EH (cell line): ENCODE results near the gene COL13A1.

Source experiments
- DNase-seq: peaks from one replicate; pipeline ENCODE4 v3.0.0-alpha.2; 2015; ENCODE audit warnings: low read depth

COL13A1 gene

DNA sequence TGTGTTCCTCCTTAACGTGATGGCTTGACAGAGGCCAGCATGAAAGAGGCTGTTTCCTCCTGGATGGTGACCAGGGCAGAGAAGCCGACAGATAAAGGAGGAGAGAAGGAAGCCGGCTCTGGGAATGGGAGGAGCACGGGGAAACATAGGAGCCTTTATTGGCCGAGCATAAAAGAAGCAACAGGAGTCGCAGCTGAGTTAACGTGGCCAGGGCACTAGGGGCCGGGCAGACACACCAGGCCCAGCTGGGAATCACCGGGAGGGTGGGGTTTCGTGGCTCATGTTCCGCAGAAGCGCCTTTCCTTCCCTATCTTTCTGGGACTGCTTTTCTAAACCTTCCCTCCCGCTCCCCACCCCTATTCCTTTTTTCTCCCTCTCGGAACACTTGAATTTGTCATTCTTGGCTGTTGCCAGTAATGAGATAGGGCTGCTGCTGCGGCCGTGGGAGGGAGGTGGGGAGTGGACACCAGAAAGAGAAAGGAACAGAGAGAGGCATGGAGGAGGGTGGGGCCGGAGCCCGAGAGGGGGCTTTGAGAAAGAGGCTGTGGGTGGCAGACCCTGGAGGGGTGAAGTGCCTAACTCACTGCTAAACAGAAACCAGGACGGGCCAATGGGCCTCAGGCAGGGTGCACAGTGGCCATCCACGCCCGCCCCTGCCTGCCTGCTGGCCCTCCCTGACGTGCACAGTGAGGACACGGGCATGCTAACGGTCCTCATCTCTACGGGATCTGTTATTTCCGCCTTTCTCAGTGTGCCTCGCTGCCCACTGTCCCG is 65.2 kb downstream of the COL13A1 start:
- peak; percentile 90 for DNase-seq

- no peak for DNase-seq
Measured at GRCh38 chr10:69867699-69868558, 66.2 kb downstream of the COL13A1 start.

GRCh38 chr10:69868821-69869220 is 67.1 kb downstream of the COL13A1 start:
- DNase-seq = no peak

GRCh38 chr10:69869291-69869961 is 67.7 kb downstream of the COL13A1 start:
- peak; percentile 69 for DNase-seq

GRCh38 chr10:69870591-69870990 is 68.9 kb downstream of the COL13A1 start:
- DNase-seq = no peak

DNA sequence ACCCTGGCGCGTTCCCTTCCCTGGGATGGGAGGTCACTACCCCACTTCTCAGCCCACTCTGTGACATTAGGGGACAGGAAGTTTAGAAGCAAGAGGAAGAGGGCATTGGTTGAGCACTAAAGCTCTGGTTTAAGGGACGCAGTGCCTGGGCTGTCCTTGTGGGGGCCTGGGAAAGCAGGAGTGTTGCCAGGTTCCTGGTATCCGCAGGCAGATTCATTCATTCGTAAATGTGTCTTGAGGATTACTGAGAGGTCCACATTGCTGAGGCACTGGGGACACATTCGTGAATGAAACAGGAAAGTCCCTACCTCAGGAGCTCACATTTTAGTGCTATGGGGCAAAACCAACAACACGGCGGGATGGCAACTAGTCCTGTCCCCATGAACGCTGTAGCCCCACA is 69.4 kb downstream of the COL13A1 start:
- DNase-seq = no peak

DNA sequence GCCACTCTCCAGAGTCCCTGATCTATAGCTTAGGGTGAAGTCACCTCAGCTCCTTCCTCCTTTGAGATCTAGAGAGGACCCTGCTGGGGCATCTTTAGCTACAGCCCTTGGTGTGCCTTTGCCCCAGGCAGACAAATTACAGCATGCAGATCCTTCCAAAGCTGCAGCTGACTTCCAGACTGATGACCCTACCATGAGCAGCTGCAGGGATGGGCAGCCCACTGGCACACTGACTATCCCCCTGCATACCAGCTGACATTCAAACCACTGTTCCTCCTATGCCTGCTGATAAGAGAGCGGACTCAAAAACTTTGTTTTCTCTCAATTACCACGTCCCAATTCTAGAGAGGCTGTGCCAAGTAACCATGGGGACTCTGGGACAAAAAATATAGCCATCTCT is 70.6 kb downstream of the COL13A1 start:
- DNase-seq = no peak

- no peak for DNase-seq
Measured at GRCh38 chr10:69873135-69873639, 71.5 kb downstream of the COL13A1 start.

GRCh38 chr10:69874449-69874848 is 72.7 kb downstream of the COL13A1 start:
- peak; percentile 90 for DNase-seq

DNA sequence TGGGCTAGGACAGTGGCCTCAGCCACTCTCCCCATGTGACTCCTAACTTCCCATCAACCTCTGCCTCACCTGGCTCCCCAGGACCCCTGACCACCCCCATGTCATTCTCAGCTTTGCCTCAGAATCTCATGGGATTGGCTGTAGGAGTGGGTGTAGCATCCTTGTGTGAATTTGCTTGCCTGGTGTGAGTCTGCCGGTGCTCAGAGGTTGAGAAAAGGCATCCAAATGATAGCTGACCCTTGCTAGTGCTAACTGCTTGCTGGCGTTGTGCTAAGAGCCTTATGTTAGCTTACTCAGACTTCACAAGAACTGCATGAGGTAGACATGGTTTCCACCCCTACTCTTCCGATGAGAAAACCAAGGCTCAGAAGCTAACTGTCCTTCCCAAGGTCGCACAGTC is 74.2 kb downstream of the COL13A1 start:
- no peak for DNase-seq

GRCh38 chr10:69876286-69876685 is 74.6 kb downstream of the COL13A1 start:
- DNase-seq = no peak

DNA sequence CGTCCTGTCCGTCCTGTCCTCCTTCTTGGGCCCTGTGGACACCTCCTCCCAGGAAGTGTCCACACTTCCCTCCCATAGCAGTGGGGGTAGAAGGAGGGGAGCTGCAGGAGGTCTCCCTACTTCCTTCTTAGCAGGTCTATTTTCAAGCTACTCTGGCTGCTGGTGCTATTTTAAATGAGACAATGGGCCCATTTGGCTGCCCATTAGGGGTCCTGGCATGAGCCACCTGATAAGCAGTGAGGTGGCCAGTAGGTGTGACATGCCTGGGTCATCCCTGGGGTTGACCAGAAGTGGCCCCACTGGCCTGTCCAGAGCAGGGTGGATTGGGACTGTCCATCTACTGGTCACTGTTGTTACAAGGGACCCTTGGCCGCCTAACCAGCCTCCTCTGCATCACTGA is 75.2 kb downstream of the COL13A1 start:
- DNase-seq = no peak

DNA sequence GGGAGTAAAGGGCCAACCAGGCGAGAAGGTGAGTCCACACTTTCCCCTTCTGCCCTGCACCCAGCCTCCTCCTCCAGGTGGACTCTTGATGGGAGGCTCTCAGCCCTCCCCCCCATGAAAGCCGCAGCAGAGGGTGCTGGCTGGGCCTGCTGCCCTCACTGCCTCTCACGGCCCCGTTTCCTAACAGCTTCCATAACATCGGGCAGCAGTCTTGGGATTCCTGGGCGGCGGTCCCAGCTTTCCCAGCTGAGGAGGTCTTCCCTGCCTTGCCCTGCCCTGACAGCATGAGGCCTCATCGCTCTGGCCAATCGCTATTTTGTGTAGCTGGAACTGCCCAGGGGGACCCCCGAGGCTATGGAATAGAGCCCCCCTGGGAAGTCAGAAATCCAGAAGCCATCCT is 76.3 kb downstream of the COL13A1 start:
- DNase-seq = no peak

DNA sequence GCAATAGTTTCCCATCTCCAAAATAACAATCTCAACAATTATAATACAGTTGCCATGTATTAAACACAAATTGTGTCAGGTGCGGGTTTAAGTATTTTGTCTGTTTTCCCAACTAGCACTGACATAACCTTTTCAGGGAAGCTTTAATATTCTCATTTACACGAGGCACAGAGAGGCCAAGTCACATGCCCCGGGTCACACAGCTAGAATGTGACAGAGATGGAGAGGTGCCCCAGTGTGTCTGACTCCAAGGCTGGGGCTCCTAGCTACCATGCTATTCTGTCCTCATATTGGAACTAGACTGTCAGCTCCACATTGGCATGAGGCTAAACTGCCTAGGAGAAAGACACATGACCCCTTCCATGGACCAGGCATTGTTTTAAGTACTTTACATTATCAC is 77.2 kb downstream of the COL13A1 start:
- DNase-seq = no peak

DNA sequence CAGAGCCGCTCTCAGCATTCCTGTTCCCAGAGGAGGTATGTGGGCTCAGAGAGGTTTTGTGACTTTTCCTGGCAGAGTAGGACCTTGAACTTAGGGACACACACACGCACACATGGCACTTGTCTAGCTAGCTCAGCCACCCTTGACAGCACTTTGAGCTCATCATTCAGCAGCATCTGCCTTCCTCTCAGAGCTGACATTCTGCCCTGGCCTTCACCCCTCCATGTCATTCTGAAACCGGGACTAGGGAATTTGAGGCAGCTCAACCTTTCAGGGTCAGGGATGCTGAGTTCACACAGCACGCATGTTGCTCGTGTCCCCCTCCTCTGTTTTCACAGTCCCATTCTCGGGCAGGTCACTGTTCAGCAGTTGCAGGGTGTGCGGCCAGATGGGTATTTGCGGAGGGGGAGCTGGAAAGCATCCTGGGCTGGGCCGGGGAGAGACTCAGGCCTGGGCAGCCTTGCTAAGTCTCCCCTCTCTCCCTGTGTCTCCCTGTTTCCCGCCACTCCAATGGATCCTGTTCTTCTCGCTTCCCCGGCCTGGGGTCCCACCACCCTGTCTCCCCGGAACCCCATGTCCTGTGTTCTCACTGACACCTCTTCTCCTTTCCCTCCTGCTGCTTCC is 78.0 kb downstream of the COL13A1 start:
- DNase-seq = no peak

DNA sequence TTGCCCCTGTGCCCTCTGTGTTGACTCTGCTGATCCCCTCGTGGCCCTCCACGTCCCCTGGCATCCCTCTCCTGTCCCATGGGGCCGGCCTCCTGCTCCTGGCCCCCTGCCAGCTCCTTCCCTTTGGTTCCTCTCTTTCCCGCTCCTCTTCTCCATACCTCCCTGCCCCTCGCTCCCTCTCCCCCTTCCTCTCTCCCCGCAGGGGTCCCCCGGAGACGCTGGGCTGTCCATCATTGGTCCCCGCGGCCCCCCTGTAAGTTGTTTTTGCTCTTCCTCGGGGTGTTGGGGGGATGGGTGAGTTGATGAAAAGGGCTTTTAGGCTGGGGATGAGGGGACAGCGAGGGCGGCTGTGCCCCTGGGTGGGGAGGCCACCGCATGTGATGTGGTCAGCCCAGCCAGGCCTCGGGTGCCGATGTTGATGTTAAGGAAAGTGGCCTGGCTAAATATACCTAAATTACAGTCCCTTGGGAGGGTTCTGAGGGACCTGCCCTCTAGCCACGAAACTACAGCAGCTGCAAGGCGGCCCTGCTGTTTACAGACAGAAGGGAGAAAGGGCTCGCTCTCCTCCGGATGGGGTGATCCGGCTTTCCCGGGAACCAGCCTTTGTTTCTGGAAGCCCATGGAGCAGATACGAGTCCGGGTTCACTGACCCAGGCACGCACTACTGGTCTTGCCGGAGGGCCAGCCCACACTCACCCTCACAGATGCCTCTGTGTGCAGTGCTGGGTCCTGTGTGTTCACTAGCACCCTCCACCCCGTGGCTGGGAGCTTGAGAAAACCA is 78.8 kb downstream of the COL13A1 start:
- no peak for DNase-seq

GRCh38 chr10:69881202-69881601 is 79.5 kb downstream of the COL13A1 start:
- DNase-seq = no peak

DNA sequence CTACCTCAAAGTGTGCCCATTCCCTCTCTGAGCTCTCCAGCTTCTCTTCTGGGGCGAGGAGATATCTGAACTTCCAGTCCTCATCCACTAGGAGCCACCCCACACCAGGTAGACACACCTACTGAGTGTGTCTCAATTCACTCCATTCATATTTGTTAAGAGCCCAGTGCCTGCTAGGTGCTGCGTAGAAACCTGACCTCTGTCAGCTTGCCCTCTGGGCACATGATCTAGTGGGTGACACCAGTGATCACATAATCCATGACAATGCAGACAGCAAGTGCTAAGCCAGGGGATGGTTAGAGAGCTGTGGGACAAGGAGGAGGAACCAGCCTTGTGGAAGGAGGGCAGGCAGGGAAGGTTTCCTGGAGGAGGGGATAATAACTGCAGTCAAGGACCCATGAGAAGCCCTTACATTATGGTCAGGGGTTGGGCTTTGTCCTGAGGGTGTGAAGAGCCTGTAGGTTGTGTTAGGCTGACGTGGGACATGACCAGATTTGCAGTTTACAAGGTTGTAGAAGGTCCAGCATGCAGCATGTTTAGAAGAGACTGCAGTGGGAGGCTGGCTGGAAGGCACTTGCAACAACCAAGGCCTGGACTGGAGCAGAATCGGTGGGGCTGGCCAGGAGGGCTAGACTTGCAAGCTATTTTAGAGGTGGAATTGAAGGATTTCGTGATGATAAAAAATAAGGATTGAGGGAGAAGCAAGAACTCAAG is 81.8 kb downstream of the COL13A1 start:
- no peak for DNase-seq

DNA sequence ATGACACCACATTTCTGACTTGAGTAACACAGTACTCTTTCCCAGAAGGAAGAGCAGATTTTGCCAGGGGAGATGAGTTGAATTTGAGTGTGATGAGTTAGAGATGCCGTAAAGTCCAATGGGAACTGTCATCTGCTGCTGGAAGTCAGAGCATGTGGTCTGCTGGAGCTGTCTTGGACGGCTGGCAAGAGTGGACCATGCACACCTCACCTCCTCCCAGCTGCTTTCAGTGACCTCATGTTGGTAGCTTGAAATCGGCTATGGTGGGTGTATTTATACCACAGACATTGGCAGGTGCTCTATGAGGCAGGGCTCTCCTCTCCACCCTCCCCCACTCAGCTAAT is 82.3 kb downstream of the COL13A1 start:
- no peak for DNase-seq

DNA sequence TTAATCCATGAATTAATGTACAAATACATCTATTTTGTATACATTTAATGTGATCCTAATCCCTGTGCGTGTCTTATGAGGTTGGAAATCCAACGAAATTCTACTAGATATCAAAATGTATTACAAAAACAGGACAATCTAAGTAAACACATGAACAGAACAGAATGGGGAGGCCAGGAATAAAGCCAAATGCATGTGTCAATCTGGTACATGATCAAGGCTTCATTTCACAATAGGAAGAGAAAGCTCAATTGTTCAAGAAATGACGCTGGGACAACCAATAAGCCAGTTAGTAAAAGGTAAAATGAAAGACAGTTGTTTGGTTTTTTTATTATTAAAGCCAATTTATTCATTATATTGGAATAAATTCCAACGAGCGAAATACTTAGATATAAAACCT is 83.0 kb downstream of the COL13A1 start:
- no peak for DNase-seq
